HG03521 (cell line): ENCODE data around the gene ZNF692.
"Not testable (repeated sequence)": the region's sequence is repeated elsewhere in the genome, so short reads cannot be mapped to it uniquely, and the experiment has no call there.

Experiments used
- ATAC-seq: cut with Tn5 transposase; IDR thresholded peaks from one replicate; pipeline ENCODE4 v1.9.1; 2021; ENCODE audit warnings: mild to moderate bottlenecking, moderate library complexity; ENCODE audit not compliant: unreplicated experiment

Gene ZNF692

DNA sequence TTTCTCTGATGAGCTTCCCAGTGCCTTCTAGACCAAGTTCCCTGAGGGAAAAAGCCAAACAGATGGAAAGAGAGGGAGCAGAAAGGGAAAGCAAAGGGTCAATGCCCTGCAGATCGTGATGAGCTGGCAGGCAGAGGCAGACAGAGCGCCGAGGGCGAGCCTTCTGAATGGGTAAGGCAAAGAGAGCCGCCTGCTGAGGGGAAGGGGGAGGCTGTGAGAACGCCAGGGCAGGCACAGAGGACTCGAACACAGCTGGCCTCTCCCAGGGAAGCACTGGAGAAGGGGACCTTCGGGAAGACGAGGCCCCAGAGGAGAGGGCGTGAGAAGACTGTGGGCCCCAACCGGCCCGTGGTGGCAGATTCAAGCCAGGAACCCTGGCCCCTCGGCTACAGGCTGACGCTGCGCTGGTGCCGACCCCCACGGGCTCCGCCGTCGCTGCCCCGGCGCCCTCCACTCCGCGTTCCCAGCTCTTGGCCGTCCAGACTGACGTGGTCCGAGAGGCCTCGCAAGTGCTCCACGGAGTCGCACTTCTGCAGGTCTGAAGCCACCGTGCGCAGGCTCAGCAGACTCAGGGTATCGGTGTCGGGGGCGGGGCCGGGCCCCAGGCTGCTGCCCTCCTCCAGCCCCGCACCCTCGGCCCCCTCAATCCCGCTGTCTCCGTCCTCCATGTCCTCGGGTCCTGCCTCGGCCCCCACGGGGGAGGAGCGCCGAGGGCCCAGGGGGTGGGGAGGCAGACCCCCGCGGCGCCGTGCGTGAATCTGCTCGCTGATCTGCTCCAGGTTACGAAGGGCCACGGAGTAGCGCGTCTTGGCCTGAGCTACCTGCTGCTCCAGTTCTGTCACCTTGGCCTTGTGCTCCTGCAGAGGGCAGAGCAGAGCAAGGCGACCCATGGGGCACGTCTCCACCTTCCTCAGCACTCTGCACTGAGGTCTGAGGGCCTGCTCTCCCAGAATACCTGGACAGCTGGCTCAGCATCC is 47.1 kb downstream of the ZNF692 start:
- ATAC-seq, result no peak

DNA sequence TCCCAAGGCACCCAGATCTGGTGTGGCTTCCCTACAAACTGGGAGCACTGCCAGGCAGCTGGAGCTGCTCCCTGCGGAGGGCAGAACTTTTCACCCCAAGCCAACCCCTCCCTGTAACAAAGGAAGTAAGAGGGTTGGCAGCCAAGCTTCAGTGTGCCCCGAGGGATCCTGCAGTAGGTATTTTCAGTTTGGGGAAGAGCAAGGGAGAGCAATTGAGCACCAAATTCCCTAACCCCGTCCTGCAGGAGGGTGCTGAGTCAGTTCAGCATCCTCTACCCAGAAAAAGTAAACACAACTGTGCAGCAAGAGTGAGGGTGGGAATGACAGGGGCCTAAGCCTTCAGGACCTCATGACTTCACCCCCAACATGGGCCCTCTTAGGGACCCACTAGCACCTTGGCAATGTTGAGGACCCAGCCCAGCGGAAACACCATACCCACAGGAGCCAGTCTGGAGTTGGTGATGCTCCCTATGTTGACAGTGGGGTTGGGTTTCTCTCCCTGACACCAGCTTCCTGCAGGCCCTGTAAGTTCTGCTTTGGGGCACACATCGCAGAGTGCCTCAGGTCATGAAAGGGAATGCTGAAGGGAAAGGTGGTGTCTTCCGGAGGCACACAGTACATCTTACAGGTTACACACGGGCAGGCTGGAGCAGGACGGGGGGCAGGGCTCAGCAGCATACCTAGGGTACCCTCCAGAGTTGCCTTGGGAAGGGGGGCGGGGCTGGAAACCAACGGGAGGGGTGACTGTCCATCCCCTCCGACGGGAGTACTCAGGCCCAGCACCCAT is 48.0 kb downstream of the ZNF692 start:
- no peak for ATAC-seq

DNA sequence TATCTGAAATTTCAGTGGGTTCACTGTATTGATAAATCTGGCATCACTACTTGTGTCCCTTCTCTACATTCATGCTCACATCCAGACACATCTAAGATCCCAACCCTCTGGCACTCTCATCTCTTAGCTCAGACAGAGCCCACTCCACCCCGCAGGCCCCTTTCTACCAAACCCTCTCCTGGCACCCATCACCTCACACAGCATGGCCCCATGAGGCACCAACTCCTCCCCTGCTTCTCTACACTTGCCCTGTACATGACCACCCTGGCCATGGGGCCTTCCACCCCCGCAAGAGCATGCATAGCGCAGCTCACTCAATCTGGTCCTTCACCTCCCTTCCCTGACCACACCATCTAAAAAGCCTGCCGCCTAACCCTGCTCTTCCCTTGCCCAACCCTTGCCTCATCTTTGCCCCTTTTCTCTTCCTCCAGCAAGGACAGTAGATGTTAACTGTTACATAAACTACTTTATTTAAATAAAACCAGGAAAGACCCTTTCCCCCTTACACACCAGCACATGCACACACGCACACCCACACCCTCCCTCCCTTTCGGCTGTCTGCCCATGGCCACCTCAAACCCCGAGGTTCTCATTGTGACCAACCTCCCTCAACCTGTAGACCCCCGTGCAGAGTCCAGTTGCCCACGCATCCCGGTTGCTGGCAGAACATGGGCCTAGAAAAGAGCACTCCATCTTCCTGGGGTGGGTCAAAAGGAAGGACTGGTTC is 48.7 kb downstream of the ZNF692 start:
- ATAC-seq, result no peak

DNA sequence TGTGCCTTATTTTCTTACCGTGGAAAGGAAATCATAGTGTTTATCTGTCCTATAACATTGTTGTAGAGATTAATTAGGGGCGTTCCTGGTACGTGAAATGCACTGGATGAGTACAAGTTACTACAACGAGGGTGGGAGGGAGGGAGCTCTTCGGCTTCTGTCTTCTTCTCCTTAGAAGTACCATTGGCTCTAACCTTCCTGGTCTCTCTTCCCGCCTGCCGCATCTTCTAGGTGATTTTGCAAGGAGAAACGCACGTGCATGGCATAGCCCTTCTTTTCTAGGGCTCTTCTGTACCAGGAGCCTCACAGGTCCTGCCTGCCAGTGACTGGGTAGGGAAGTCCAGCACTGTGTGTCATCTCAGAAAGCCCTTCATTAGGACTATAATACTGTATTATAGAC is 50.0 kb downstream of the ZNF692 start:
- no peak for ATAC-seq

DNA sequence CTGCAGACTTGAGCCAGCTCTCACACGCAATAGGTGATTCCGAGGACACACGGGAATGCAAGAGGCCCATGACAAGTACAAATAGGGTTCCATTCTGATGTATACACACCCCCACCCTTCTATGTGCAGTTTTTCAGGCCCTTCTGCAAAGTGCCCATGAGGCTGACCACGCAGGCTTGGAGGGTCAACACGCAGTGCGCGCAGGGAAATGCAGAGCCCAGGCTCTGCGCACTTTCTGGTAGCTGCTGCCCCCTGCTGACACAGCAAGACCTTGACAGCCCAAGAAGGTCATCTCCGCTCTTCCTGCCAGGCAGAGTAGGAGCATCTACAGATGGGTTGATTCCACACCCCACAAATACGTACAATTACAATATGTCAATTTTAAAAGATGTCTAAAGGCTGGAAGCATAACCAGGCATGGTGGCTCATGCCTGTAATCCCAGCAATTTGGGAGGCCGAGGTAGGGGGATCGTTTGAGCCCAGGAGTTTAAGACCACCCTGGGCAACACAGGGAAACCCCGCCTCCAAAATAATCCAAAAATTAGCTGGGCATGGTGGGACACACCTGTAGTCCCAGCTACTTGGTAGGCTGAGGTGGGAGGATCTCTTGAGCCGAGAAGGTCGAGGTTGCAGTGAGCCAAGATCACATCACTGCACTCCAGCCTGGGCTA is 51.7 kb downstream of the ZNF692 start:
- peak; percentile 55 for ATAC-seq

DNA sequence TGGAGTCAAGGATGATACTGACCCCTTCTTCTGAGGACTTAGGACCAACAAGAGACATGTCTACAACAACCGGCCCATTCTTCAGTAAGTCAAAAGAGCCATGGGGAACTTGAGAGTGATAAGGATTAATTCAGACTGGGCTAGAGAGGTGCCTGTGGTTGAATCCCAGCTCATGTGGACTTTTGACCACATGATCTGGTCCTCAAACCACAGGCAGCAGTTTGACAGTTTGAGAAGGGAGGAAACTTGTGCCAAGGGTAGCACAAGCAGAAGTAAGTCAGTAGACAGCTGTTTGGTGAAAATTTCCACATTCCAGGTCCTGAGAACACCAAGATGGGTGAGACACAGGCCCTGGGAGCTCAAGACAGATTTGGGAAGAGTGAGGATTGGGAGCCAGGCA is 53.0 kb downstream of the ZNF692 start:
- ATAC-seq, result no peak

DNA sequence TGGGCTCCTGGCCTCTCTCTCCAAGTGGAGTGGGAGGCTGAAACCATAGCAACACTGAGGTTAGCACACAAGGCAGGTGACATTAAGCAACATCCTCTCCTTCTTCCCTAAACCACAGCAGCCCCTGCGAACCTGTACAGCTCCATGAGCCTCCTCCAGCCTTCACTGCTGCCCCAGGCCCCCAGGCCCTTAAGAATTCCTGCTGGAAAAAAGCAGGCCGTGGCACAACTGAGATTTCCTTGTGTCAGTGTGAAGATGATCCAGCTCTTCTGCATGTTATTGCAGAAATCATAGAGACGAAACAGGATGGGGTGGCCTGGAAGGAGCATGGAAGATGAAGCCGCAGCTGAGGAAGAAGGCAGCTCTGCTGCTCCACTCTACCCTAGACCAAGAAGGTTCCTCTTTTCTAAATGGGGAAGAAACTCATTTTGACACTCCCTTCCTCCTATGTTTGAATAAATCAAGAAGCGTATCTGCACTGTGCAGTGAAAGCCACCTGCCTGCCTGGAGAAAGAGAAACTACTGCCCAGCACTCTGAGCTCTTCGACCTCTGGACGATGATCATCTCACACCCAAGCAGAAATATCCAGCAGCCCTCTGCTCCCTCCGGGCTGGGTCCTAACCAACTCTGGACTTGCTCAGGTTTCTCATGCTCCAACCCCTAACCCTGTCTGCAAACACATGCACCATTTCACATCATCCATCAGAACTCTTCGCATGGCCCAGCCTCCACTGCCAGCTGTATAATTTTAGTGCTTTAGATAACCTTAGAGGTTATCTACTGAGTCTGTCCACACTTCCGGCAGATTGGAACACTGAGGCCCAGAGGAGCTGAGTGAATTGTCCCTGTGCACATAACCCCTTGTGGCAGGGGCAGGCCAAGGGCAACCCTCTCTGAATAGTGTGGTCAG is 53.9 kb downstream of the ZNF692 start:
- ATAC-seq, result peak; percentile 72

DNA sequence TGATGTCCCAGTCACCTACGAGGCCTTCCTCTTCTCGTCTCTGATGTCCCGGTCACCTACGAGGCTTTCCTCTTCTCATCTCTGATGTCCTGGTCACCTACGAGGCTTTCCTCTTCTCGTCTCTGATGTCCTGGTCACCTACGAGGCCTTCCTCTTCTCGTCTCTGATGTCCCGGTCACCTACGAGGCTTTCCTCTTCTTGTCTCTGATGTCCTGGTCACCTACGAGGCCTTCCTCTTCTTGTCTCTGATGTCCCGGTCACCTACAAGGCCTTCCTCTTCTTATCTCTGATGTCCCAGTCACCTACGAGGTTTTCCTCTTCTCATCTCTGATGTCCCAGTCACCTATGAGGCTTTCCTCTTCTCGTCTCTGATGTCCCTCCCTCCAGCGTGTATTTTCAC is 55.4 kb downstream of the ZNF692 start:
- ATAC-seq, result not testable (repeated sequence)

DNA sequence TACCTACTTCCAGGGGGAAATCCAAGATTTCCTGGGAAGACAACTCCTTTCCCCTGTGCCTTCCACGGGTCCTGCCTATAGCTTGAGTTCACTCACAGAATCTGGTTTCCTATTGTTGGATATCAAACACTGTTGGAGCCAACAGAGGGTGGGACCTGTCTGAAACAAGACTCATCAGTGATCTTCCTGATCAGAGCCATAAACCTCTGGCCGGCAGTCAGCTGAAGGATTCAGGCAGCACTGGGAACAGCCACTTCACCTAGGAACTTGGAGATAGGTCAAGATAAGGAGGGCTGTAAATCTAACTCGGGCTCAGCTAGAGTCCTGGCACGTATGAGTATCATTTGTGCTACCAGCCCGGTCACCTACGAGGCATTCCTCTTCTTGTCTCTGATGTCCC is 56.4 kb downstream of the ZNF692 start:
- ATAC-seq, result no peak

DNA sequence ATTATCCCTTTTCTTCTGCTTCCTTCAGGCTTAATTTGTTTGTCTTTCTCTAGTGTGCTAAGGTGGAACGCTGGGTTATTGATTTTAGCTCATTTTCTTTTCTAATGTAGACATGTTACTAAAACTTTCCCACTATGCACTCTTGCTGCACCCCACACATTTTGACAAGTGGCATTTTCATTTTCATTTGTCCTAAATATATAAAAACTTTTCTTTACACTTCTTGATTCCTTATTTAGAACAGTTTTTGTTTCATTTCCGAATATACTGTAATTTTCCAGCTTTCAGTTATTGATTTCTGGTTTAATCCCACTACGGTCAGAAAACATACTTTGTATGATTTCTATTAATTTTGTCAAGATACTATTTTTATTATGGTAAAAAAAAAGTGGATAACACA is 58.4 kb downstream of the ZNF692 start:
- ATAC-seq, result no peak
